ENCODE data around the gene TMIGD1.

TMIGD1 gene

DNA sequence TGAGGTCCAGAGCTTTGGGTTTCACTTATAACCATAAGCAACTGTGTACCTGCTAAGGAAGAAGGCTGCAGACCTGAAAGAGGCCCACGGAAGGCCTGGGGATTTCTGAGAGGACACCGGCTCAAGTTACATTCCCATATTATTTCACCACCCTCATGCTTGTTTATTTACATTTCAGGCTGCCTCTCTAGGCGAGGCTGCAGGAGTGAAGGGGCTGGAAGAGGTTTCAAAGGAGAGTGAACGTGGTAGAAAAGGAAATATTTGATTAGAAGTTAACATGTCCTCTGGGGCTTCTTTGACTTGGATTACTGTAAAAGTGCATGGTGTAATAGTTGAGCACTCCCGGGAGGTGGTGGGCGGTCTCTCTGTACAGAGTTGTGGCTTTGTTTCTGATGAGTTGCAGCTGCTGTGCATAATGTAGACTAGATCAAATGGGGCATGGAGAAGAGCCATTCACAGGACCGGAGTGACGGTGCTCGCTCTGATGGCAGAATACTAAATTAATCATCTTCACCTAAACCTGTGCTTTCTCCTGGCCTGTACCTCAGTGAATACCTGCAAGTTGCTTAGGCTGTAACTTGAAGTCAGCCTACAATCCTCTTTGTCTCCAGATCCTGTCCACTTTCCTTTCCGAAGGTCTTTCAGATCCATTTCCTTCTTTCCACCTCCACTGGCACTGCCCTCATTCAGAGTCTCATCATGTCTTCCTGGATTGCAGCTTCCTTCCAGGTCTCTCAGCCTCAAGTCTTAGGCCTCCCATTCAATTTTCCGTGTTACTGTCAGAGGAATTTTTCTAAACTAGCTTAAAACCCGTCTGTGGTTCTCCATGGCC, 43.0 kb upstream of the TMIGD1 start:
- H3K4me2 ChIP-seq (ENCODE audit: low read length): no peak overlapping the region
- H3K4me1 ChIP-seq (ENCODE audit: control insufficient read depth, low read length): peaks cover 29% of the 10 kb centered on the region
- H3K9me3 ChIP-seq (ENCODE audit: control insufficient read depth, insufficient read depth, low read length): no peaks in the 10 kb centered on the region
- peaks cover 26% of the 10 kb centered on the region for H3K79me2 ChIP-seq (ENCODE audit: control insufficient read depth, low read length)
- no peak overlapping the region for H3K27ac ChIP-seq (ENCODE audit: low read depth, low read length)
- 0 out of 2 replicates have a peak, but pooled peaks cover 4% of the 10 kb centered on the region for H3K36me3 ChIP-seq (ENCODE audit: control insufficient read depth, low read length)
- H3K9me2 ChIP-seq (replicated peaks; ENCODE audit: control insufficient read depth, low read length): no peaks in the 10 kb centered on the region
- peaks cover 8% of the 10 kb centered on the region; the same call in 1 of the 2 replicates for H3K27me3 ChIP-seq (ENCODE audit: control insufficient read depth, low read length)
- no peak for TF ChIP-seq EZH2phosphoT487 (IDR thresholded peaks at IDR 0.05; ENCODE audit: borderline replicate concordance, low read length)
- TF ChIP-seq, protein P1, sequence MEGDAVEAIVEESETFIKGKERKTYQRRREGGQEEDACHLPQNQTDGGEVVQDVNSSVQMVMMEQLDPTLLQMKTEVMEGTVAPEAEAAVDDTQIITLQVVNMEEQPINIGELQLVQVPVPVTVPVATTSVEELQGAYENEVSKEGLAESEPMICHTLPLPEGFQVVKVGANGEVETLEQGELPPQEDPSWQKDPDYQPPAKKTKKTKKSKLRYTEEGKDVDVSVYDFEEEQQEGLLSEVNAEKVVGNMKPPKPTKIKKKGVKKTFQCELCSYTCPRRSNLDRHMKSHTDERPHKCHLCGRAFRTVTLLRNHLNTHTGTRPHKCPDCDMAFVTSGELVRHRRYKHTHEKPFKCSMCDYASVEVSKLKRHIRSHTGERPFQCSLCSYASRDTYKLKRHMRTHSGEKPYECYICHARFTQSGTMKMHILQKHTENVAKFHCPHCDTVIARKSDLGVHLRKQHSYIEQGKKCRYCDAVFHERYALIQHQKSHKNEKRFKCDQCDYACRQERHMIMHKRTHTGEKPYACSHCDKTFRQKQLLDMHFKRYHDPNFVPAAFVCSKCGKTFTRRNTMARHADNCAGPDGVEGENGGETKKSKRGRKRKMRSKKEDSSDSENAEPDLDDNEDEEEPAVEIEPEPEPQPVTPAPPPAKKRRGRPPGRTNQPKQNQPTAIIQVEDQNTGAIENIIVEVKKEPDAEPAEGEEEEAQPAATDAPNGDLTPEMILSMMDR (IDR thresholded peaks at IDR 0.05; ENCODE audit: low read depth, low read length, poor library complexity, severe bottlenecking): no peak
- H4K20me1 ChIP-seq (ENCODE audit: control insufficient read depth, insufficient read depth, low read depth, low read length): no peaks in the 10 kb centered on the region
- no peaks in the 10 kb centered on the region for H3F3A ChIP-seq (ENCODE audit: control insufficient read depth, insufficient read depth)
- H3K4me3 ChIP-seq (ENCODE audit: low read length): no peak overlapping the region

DNA sequence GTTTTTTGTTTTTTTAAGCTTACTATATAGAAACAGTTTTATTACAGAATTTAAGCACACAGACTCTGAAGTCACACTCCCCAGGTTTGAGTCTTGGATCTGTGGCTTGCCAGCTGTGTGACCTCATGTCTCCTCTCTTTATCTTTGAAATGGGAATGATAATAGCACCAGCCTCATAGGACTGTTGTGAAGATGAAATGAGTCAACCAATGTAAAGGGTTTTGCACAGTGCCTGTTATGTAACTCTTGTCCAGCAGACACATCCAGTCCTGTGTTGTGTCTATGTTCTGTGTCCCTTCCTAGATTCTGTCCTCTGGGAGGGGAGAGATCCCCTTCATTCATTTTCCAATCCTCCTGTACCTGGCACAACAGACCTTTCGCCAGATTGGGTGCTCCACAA, 41.8 kb upstream of the TMIGD1 start:
- Histone ChIP-seq H3K4me1 (ENCODE audit: control insufficient read depth, low read length) (peaks cover 19% of the 10 kb centered on the region), H3K9me3 (ENCODE audit: control insufficient read depth, insufficient read depth, low read length) (no peaks in the 10 kb centered on the region), H3K36me3 (ENCODE audit: control insufficient read depth, low read length) (no peaks in the 10 kb centered on the region), H3K27me3 (ENCODE audit: control insufficient read depth, low read length) (peaks cover 8% of the 10 kb centered on the region; the same call in 1 of the 2 replicates), H4K20me1 (ENCODE audit: control insufficient read depth, insufficient read depth, low read depth, low read length) (no peaks in the 10 kb centered on the region), H3K27ac (ENCODE audit: low read depth, low read length) (no peak overlapping the region), H3K4me2 (ENCODE audit: low read length) (no peak overlapping the region), H3K9me2 (replicated peaks; ENCODE audit: control insufficient read depth, low read length) (no peaks in the 10 kb centered on the region), H3F3A (ENCODE audit: control insufficient read depth, insufficient read depth) (no peaks in the 10 kb centered on the region), H3K79me2 (ENCODE audit: control insufficient read depth, low read length) (peaks cover 17% of the 10 kb centered on the region), H3K4me3 (ENCODE audit: low read length) (no peak overlapping the region)
- TF ChIP-seq, protein P1 (IDR thresholded peaks at IDR 0.05; ENCODE audit: low read depth, low read length, poor library complexity, severe bottlenecking): no peak
- no peak for TF ChIP-seq EZH2phosphoT487 (IDR thresholded peaks at IDR 0.05; ENCODE audit: borderline replicate concordance, low read length)

DNA sequence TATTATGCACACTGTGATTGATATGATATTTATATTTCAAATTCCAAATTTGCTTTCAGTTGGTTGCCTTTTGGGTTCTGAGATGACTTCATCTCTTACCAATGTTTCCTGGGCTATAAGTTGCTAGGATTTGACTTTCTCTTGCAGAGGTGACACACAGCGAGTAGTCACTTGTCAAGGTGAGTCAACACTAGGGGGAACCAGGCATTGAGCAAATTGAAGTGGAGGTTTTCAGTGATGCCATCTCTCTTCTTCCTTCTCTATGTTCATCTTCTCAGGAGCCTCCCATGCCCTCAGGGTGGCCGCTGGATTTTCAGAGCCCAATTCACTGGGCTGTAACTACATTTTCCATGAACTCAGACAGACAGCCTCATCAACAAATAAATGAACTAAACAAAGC, 38.9 kb upstream of the TMIGD1 start:
- Histone ChIP-seq H3F3A (ENCODE audit: control insufficient read depth, insufficient read depth) (no peaks in the 10 kb centered on the region), H4K20me1 (ENCODE audit: control insufficient read depth, insufficient read depth, low read depth, low read length) (no peaks in the 10 kb centered on the region), H3K36me3 (ENCODE audit: control insufficient read depth, low read length) (no peaks in the 10 kb centered on the region), H3K79me2 (ENCODE audit: control insufficient read depth, low read length) (no peaks in the 10 kb centered on the region), H3K9me2 (replicated peaks; ENCODE audit: control insufficient read depth, low read length) (no peaks in the 10 kb centered on the region), H3K9me3 (ENCODE audit: control insufficient read depth, insufficient read depth, low read length) (no peaks in the 10 kb centered on the region), H3K27me3 (ENCODE audit: control insufficient read depth, low read length) (peaks cover 11% of the 10 kb centered on the region; the same call in 1 of the 2 replicates), H3K4me3 (ENCODE audit: low read length) (no peak overlapping the region), H3K4me1 (ENCODE audit: control insufficient read depth, low read length) (no peaks in the 10 kb centered on the region), H3K4me2 (ENCODE audit: low read length) (no peak overlapping the region), H3K27ac (ENCODE audit: low read depth, low read length) (no peak overlapping the region)
- TF ChIP-seq EZH2phosphoT487 (IDR thresholded peaks at IDR 0.05; ENCODE audit: borderline replicate concordance, low read length): no peak
- TF ChIP-seq, protein P1 (IDR thresholded peaks at IDR 0.05; ENCODE audit: low read depth, low read length, poor library complexity, severe bottlenecking): peak; percentile 22
